Testis (tissue), 3 donors: Measurements from ENCODE around the gene COX14. TPM values are rescaled to one million over a fixed set of nuclear protein-coding genes. Genes with fewer than 3 reads are reported as not detected.

Source experiments
- DNase-seq: peaks from one replicate; pipeline ENCODE4 v3.0.0-alpha.2; 2019
- H3K27ac ChIP-seq, 2 donors: fragments of 200-600 bp; sonication (generic); one replicate each; pipeline ENCODE4 v1.5.1; 2019
- H3K27me3 ChIP-seq: fragments of 200-600 bp; sonication (generic); one replicate; pipeline ENCODE4 v1.5.1; 2019
- H3K36me3 ChIP-seq: fragments of 200-600 bp; sonication (generic); one replicate; pipeline ENCODE4 v1.5.1; 2017; ENCODE audit warnings: low read depth; ENCODE audit errors: missing control alignments
- H3K4me1 ChIP-seq: fragments of 200-600 bp; sonication (generic); one replicate; pipeline ENCODE4 v1.5.1; 2019
- H3K4me3 ChIP-seq, 2 donors: fragments of 200-600 bp; sonication (generic); one replicate each; pipeline ENCODE4 v1.5.1; 2017 to 2019
- H3K9me3 ChIP-seq: fragments of 200-600 bp; sonication (generic); one replicate; pipeline ENCODE4 v1.5.1; 2017
- CTCF ChIP-seq, 3 experiments: fragments of 450-650 bp in 2 of 3; fragments of 200-600 bp in 1 of 3; sonication (generic) in 1 of 3; IDR thresholded peaks; one replicate each; pipeline ENCODE4 v1.5.1; 2016 to 2019; ENCODE audit warnings: antibody characterized with exemption in 3 of 3, mild to moderate bottlenecking in 2 of 3, moderate library complexity in 1 of 3
- POLR2A ChIP-seq: fragments of 450-650 bp; IDR thresholded peaks from one replicate; pipeline ENCODE4 v1.6.1; 2017; ENCODE audit warnings: antibody characterized with exemption, mild to moderate bottlenecking, moderate library complexity
- WGBS, 2 donors: methylation state at CpG; one replicate each; pipeline ENCODE4 v1.1.5; 2018; 5-methylcytosine and 5-hydroxymethylcytosine counted together
- intact Hi-C: fragments of 100-400 bp; cut with DNase I; formaldehyde crosslinking; loops from one replicate; pipeline ENCODE4 v1.15.1; 2023; ENCODE audit warnings: low total_unique reads
- polyA plus RNA-seq: library from polyadenylated mRNA; stranded (reverse); fragments of 350-450 nt; fragmentation: Illumina TruSeq; extraction: RNeasy Lipid Tissue Mini Kit (QIAGEN cat#74804); gene quantifications from one replicate; pipeline ENCODE4 v1.2.3, GENCODE V29; 2014; ENCODE audit warnings: low read depth, low replicate concordance; ENCODE audit not compliant: insufficient read depth
- total RNA-seq, 2 donors: library from RNA; depleted of rRNA; stranded (reverse); fragments of >200 nt; gene quantifications; one replicate each; pipeline ENCODE4 v1.2.3, GENCODE V29; 2016

Gene COX14
- total and polyA plus RNA-seq, 3 donors from 2014 or later: 38.7 to 54.9 (median 50.2) TPM

GRCh38 chr12:50105913-50106450, 6.1 kb upstream of the COX14 start:
- WGBS, 2 donors: 89 to 98% methylated on average over 12 of the region's 12 CpGs

DNA sequence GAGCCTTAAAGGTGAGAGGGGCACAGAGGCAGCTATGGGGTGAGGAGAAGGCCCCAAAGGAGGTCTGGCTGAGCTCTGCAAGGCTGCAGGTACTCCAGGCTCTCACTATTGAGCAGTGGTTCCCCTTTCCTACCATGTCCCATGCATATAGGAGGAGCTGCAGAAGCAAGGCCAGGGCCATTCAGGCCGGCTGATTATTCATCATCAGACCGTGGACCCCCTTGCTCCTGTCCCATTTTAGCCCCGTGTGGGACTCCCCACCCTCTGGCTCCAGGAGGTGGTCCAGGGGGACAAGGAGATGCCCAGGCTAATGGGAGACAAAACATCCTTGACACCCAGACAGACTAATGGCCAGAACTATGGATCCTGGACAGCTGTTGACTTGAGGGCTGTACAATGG, 5.1 kb upstream of the COX14 start:
- H3K36me3 ChIP-seq: no peaks in the 10 kb centered on the region
- H3K27me3 ChIP-seq: no peaks in the 10 kb centered on the region
- no peak for TF ChIP-seq POLR2A
- TF ChIP-seq CTCF (IDR thresholded peaks at IDR 0.05): no peak
- no peak overlapping the region for H3K27ac ChIP-seq
- H3K4me1 ChIP-seq: peaks cover 42% of the 10 kb centered on the region
- intact Hi-C loops: loop anchor here (10.0 kb wide), 1 partner anchor 68 kb away; no protein-coding TSS in a partner anchor
- 89 to 93% methylated on average over 2 to 3 of the region's 3 CpGs for WGBS, 2 donors
- H3K4me3 ChIP-seq: no peak overlapping the region
- no peak for DNase-seq
- no peaks in the 10 kb centered on the region for H3K9me3 ChIP-seq

More at GRCh38 chr12:50105913-50106450, 6.1 kb upstream of the COX14 start:
- Histone ChIP-seq H3K9me3 (no peaks in the 10 kb centered on the region), H3K36me3 (no peaks in the 10 kb centered on the region), H3K4me1 (peaks cover 38% of the 10 kb centered on the region), H3K27ac (no peak overlapping the region), H3K4me3 (no peak overlapping the region), H3K27me3 (no peaks in the 10 kb centered on the region)
- no peak for TF ChIP-seq POLR2A
- TF ChIP-seq CTCF (IDR thresholded peaks at IDR 0.05): no peak
- DNase-seq: no peak
- intact Hi-C loops: loop anchor here (10.0 kb wide), 1 partner anchor 69 kb away; no protein-coding TSS in a partner anchor

- Histone ChIP-seq H3K27me3 (no peaks in the 10 kb centered on the region), H3K27ac (no peak overlapping the region), H3K4me1 (peaks cover 34% of the 10 kb centered on the region), H3K36me3 (no peaks in the 10 kb centered on the region), H3K9me3 (no peaks in the 10 kb centered on the region), H3K4me3 (no peak overlapping the region)
- TF ChIP-seq POLR2A (no peak), CTCF (IDR thresholded peaks at IDR 0.05) (no peak)
- no peak for DNase-seq
- intact Hi-C loops: loop anchor here (10.0 kb wide), 1 partner anchor 67 kb away; no protein-coding TSS in a partner anchor
- WGBS, 2 donors: 94% methylated on average over 10 to 17 of the region's 17 CpGs
Measured at GRCh38 chr12:50107416-50108268, 4.4 kb upstream of the COX14 start.

GRCh38 chr12:50109319-50109718, 2.7 kb upstream of the COX14 start:
- no peaks in the 10 kb centered on the region for H3K9me3 ChIP-seq
- WGBS, 2 donors: 88 to 91% methylated on average over 1 to 3 of the region's 3 CpGs
- no peak for TF ChIP-seq CTCF (IDR thresholded peaks at IDR 0.05)
- no peak for TF ChIP-seq POLR2A
- H3K4me3 ChIP-seq: no peak overlapping the region
- no peak for DNase-seq
- intact Hi-C loops: loop anchor here (10.0 kb wide), 1 partner anchor 65 kb away; no protein-coding TSS in a partner anchor
- no peak overlapping the region for H3K27ac ChIP-seq
- peaks cover 18% of the 10 kb centered on the region for H3K4me1 ChIP-seq
- no peaks in the 10 kb centered on the region for H3K36me3 ChIP-seq
- no peaks in the 10 kb centered on the region for H3K27me3 ChIP-seq
